K562 (cell line): ENCODE data around the gene GPRIN1. TPM values are rescaled to one million over a fixed set of nuclear protein-coding genes. Genes with fewer than 3 reads are reported as not detected.

Experiments
- CBFA2T2 ChIP-seq: fragments of 450-650 bp; conservative IDR thresholded peaks from 2 replicates; pipeline ENCODE4 v1.6.1; 2017; ENCODE audit warnings: mild to moderate bottlenecking
- ETS1 ChIP-seq: conservative IDR thresholded peaks from 2 replicates; pipeline ENCODE4 v1.6.1; 2011; ENCODE audit warnings: low read depth, mild to moderate bottlenecking, low read length; ENCODE audit not compliant: control insufficient read depth
- MECOM ChIP-seq: fragments of 250-450 bp; sonication (Bioruptor Pico); IDR thresholded peaks from 2 replicates; pipeline ENCODE4 v1.8.0; 2022; ENCODE audit warnings: inconsistent platforms
- MTA2 ChIP-seq: fragments of 450-650 bp; IDR thresholded peaks from 2 replicates; pipeline ENCODE4 v1.6.1; 2016; ENCODE audit warnings: low read depth
- MYNN ChIP-seq, 2 experiments: sonication (generic); formaldehyde crosslinking in 1 of 2; IDR thresholded peaks; 2 replicates each; pipeline versions ENCODE4 v1.5.0 to v1.6.1; 2016 to 2020; ENCODE audit warnings: antibody characterized with exemption in 1 of 2, missing genetic modification reagents in 1 of 2
- PYGO2 ChIP-seq: fragments of 450-650 bp; IDR thresholded peaks from 2 replicates; pipeline ENCODE4 v1.6.1; 2016; ENCODE audit warnings: mild to moderate bottlenecking, missing genetic modification characterization, moderate library complexity, missing compliant biosample characterization
- TRIM25 ChIP-seq: fragments of 450-650 bp; IDR thresholded peaks from 2 replicates; pipeline ENCODE4 v1.7.0; 2016; ENCODE audit warnings: borderline replicate concordance
- ZNF408 ChIP-seq: fragments of 250-450 bp; sonication (Bioruptor Pico); IDR thresholded peaks from 2 replicates; pipeline ENCODE4 v1.4.0; 2020; ENCODE audit warnings: low read depth, mild to moderate bottlenecking, moderate library complexity
- polyA plus RNA-seq, 8 experiments: library from polyadenylated mRNA; depleted of rRNA in 4 of 8; stranded (reverse) in 5 of 8; unstranded in 3 of 8; fragments of >200 nt; fragmentation: Nextera tagmentation in 2 of 8; fragmentation: Illumina TruSeq in 1 of 8; extraction: Ambion mirVana in 2 of 8; extraction: Trizol in 1 of 8; gene quantifications; 2 replicates each; pipeline versions ENCODE4 v1.2.1 to v1.2.3, GENCODE V29; 2011 to 2014; ENCODE audit warnings: inconsistent platforms in 1 of 8, missing spikeins in 1 of 8
- total RNA-seq, 7 experiments: library from RNA; depleted of rRNA in 6 of 7; stranded (reverse); fragments of >200 nt in 6 of 7; fragmentation: Illumina TruSeq in 2 of 7; extraction: Trizol in 2 of 7; gene quantifications; 2 replicates each; pipeline versions ENCODE4 v1.2.1 to v1.2.3, GENCODE V29; 2011 to 2021; ENCODE audit warnings: low replicate concordance in 1 of 7
- TF ChIP-seq, protein P1 (sequence below): sonication (generic); formaldehyde crosslinking; IDR thresholded peaks from 2 replicates; pipeline ENCODE4 v1.8.1; 2023; ENCODE audit warnings: mild to moderate bottlenecking, missing genetic modification reagents
- TF ChIP-seq, protein P2 (sequence below): fragments of 200-800 bp; sonication (Bioruptor generic); IDR thresholded peaks from 2 replicates; pipeline ENCODE4 v1.6.1; 2016; ENCODE audit warnings: missing genetic modification characterization, missing compliant biosample characterization

GPRIN1 gene
- total and polyA plus RNA-seq, 9 of the 15 experiments (the other 6 are each of a cell fraction or from before 2014, with no cell fraction given): 0.15 to 11.6 (median 4.4) TPM

DNA sequence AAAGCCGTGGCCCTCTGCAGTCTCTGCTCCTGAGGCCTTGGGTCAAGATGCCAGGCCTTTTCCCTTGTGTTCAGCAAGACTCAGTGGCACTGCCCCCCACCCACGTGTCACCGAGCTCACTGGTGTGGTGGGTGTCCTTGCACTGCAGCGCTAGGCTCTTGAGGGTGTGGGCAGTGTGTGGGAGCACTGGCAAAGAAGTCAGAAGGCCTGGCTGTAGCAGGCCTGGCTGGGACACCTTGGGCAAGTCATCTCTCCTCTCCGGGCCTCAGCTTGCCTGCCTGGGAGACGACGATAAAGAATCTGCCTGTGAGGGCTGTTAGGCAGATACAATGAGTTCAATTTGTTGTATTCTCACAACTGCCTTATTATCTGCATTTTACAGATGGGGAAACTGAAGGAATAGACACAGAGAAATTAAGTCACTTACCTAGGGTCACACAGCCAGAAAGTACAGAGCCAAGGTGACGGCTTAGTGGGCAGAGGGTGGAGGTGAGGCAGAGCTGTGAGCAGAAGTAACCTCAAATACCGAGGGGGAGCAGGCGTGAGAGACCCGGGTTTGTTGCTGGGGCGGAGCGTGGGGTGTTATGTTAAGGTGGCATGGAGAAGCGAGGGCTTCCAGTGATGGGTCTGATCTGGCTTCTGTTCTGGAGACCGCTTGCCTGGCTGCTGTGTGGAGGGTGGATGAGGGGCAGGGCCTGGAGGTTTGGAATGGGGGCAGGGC is 38.7 kb upstream of the GPRIN1 start (continued):
- TF ChIP-seq ETS1 (0 out of 2 replicates have a peak, but pooled peaks have one; percentile 31), TRIM25 (0 out of 2 replicates have a peak, but pooled peaks have one; percentile 13), ZNF408 (CRISPR knock-in tag) (no peak), PYGO2 (tag) (no peak), MYNN (IDR thresholded peaks at IDR 0.05) (peak; percentile 61; the same call in 1 of the 2 replicates), MYNN (CRISPR knock-in tag; IDR thresholded peaks at IDR 0.05) (no peak), MECOM (CRISPR knock-in tag) (no peak), CBFA2T2 (peak; percentile 97), MTA2 (peak; percentile 87)
- TF ChIP-seq, protein P1, sequence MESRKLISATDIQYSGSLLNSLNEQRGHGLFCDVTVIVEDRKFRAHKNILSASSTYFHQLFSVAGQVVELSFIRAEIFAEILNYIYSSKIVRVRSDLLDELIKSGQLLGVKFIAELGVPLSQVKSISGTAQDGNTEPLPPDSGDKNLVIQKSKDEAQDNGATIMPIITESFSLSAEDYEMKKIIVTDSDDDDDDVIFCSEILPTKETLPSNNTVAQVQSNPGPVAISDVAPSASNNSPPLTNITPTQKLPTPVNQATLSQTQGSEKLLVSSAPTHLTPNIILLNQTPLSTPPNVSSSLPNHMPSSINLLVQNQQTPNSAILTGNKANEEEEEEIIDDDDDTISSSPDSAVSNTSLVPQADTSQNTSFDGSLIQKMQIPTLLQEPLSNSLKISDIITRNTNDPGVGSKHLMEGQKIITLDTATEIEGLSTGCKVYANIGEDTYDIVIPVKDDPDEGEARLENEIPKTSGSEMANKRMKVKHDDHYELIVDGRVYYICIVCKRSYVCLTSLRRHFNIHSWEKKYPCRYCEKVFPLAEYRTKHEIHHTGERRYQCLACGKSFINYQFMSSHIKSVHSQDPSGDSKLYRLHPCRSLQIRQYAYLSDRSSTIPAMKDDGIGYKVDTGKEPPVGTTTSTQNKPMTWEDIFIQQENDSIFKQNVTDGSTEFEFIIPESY (CRISPR knock-in tag): no peak
- TF ChIP-seq, protein P2, sequence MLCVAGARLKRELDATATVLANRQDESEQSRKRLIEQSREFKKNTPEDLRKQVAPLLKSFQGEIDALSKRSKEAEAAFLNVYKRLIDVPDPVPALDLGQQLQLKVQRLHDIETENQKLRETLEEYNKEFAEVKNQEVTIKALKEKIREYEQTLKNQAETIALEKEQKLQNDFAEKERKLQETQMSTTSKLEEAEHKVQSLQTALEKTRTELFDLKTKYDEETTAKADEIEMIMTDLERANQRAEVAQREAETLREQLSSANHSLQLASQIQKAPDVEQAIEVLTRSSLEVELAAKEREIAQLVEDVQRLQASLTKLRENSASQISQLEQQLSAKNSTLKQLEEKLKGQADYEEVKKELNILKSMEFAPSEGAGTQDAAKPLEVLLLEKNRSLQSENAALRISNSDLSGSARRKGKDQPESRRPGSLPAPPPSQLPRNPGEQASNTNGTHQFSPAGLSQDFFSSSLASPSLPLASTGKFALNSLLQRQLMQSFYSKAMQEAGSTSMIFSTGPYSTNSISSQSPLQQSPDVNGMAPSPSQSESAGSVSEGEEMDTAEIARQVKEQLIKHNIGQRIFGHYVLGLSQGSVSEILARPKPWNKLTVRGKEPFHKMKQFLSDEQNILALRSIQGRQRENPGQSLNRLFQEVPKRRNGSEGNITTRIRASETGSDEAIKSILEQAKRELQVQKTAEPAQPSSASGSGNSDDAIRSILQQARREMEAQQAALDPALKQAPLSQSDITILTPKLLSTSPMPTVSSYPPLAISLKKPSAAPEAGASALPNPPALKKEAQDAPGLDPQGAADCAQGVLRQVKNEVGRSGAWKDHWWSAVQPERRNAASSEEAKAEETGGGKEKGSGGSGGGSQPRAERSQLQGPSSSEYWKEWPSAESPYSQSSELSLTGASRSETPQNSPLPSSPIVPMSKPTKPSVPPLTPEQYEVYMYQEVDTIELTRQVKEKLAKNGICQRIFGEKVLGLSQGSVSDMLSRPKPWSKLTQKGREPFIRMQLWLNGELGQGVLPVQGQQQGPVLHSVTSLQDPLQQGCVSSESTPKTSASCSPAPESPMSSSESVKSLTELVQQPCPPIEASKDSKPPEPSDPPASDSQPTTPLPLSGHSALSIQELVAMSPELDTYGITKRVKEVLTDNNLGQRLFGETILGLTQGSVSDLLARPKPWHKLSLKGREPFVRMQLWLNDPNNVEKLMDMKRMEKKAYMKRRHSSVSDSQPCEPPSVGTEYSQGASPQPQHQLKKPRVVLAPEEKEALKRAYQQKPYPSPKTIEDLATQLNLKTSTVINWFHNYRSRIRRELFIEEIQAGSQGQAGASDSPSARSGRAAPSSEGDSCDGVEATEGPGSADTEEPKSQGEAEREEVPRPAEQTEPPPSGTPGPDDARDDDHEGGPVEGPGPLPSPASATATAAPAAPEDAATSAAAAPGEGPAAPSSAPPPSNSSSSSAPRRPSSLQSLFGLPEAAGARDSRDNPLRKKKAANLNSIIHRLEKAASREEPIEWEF: peak; percentile 78; the same call in 1 of the 2 replicates
